Activated naive CD4-positive, alpha-beta T cell treated with anti-CD3 and anti-CD28 coated beads, Interleukin-2, amount 10 ng/mL, durations not matched to agents 7 days and 5 days (primary cell): Measurements from ENCODE around the gene ZNF613.
A peak's percentile ranks its signal among the peaks of the same experiment; 100 is the strongest.
"Not testable (repeated sequence)": the region's sequence is repeated elsewhere in the genome, so short reads cannot be mapped to it uniquely, and the experiment has no call there.

ENCODE experiments used
- CTCF ChIA-PET: fragments of 350-600 bp; sonication (Branson Sonifier 250); formaldehyde crosslinking; loops from one replicate; lab custom pipeline; 2021; ENCODE audit warnings: antibody characterized with exemption; lab: Charles Lee
- DNase-seq: peaks from one replicate; pipeline ENCODE4 v3.0.0-alpha.2; 2020
- H3K27ac Mint-ChIP-seq: one replicate; pipeline ENCODE4 v1.8.0; 2021; ENCODE audit warnings: mild to moderate bottlenecking, moderate library complexity, mixed read lengths
- H3K27me3 Mint-ChIP-seq: one replicate; pipeline ENCODE4 v1.8.0; 2021; ENCODE audit warnings: mild to moderate bottlenecking, mixed read lengths
- H3K36me3 Mint-ChIP-seq: one replicate; pipeline ENCODE4 v1.8.0; 2021; ENCODE audit warnings: mixed read lengths
- H3K4me1 Mint-ChIP-seq: one replicate; pipeline ENCODE4 v1.8.0; 2021; ENCODE audit warnings: mixed read lengths
- H3K4me3 Mint-ChIP-seq: one replicate; pipeline ENCODE4 v1.8.0; 2021; ENCODE audit warnings: mild to moderate bottlenecking, moderate library complexity, mixed read lengths
- H3K9me3 Mint-ChIP-seq: one replicate; pipeline ENCODE4 v1.8.0; 2021; ENCODE audit warnings: mixed read lengths

The ZNF613 gene

DNA sequence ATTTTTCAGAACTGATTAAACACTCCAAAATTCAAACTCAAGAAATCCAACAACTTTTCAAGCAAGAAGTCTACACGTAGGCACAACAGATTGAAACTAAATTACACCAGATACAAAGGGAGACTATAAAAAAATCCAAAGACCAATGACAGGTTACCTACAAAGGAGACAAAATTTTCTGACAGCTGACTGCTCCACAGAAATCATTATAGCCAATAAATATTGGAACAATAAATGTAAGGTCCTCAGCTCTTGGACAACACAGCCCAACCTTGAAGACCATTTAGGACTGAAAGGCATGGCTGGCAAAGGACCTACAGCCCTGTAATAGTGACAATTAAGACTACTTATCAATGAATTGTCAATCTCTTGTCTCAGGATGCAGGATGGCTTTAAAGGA lies 43.4 kb downstream of the ZNF613 start:
- Mint-ChIP-seq H3K4me3 (no peak overlapping the region), H3K27me3 (no peaks in the 10 kb centered on the region), H3K9me3 (peaks cover 70% of the 10 kb centered on the region), H3K4me1 (no peaks in the 10 kb centered on the region), H3K36me3 (peaks cover 87% of the 10 kb centered on the region), H3K27ac (no peak overlapping the region)
- no peak for DNase-seq
- CTCF ChIA-PET: no interaction called here

DNA sequence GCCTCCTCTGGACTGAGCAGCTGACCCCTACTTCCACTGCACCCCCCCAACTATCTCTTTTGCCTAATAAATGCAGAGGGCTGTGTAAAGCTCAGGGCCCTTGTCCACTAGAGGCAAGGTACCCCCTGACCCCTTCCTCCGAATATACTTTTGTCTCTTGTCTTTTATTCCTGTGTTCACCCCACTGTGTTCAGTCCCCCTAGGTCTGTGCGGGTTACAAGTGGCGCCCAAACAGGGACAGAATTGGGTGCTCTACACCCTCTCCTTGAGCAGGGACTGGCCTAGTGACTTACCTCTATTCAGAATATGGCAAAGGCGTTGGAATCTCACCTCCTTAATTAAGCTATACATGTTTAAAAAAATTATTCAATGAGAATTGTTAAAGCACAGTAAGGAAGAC lies 44.4 kb downstream of the ZNF613 start:
- no peak overlapping the region for H3K27ac Mint-ChIP-seq
- H3K9me3 Mint-ChIP-seq: peaks cover 73% of the 10 kb centered on the region
- peaks cover 85% of the 10 kb centered on the region for H3K36me3 Mint-ChIP-seq
- DNase-seq: no peak
- no peaks in the 10 kb centered on the region for H3K4me1 Mint-ChIP-seq
- no peaks in the 10 kb centered on the region for H3K27me3 Mint-ChIP-seq
- H3K4me3 Mint-ChIP-seq: no peak overlapping the region
- CTCF ChIA-PET: no interaction called here

DNA sequence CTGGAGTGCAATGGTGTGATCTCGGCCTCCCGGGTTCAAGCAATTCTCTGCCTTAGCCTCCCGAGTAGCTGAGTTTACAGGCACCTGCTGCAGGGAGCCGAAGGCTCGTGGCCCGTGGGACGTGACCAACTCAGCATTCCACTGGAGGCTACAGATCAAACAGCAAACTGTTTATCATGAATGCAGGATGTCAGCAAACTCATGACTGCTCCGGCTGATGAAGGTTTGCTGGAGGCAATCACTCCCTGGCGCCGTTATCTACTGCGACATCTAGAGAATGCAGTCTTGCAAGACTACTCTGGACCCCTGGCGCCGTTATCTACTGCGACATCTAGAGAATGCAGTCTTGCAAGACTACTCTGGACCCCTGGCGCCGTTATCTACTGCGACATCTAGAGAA lies 48.5 kb downstream of the ZNF613 start:
- peaks cover 84% of the 10 kb centered on the region for H3K9me3 Mint-ChIP-seq
- DNase-seq, H3K4me3 Mint-ChIP-seq, CTCF ChIA-PET, H3K4me1 Mint-ChIP-seq, H3K27me3 Mint-ChIP-seq, H3K27ac Mint-ChIP-seq: not testable (repeated sequence)
- H3K36me3 Mint-ChIP-seq: peaks cover 89% of the 10 kb centered on the region

DNA sequence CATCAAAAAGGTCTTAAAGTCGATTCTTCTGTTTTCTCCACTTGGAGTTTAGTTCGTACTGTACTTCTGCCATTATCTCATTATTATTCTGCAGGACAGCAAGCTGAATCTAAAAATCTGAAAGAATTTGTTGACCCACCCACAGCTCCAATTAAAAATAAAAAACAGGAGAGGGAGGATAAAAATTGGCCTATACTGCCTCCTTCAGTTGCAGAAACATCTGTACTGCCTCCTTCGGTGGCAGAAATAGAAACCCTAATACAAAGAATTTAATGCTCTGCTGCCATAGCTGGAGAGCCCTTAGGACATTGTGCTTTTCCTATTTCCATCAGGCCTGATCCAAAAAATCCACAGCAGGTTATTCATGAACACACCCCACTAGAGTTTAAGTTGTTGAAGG lies 49.6 kb downstream of the ZNF613 start:
- Mint-ChIP-seq H3K4me1 (no peaks in the 10 kb centered on the region), H3K9me3 (peaks cover 82% of the 10 kb centered on the region), H3K27me3 (no peaks in the 10 kb centered on the region), H3K4me3 (no peak overlapping the region), H3K36me3 (peaks cover 88% of the 10 kb centered on the region), H3K27ac (no peak overlapping the region)
- no peak for DNase-seq
- CTCF ChIA-PET: no interaction called here

DNA sequence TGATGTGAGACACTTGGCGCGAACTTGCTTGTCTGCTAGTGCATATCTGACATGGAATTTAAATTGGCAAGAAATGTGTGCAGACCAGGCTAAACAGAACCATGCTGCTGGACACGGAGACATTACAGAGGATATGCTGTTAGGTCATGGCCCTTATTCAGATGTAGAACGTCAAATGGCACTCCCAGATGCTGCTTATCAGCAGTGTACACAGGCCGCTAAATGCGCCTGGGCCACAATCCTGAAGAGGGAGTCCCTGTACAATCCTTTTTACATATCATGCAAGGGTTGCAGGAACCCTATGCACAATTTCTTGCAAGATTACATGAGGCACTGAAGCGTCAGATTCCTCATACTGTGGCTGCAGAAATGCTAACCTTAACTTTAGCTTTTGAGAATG lies 50.1 kb downstream of the ZNF613 start:
- CTCF ChIA-PET: interaction anchor here (0.7 kb wide), 1 partner anchor 120 kb away, joined by 5 read pairs; no protein-coding TSS in a partner anchor
- peaks cover 77% of the 10 kb centered on the region for H3K9me3 Mint-ChIP-seq
- DNase-seq: no peak
- H3K4me1 Mint-ChIP-seq: no peaks in the 10 kb centered on the region
- H3K27me3 Mint-ChIP-seq: no peaks in the 10 kb centered on the region
- H3K27ac Mint-ChIP-seq: no peak overlapping the region
- no peak overlapping the region for H3K4me3 Mint-ChIP-seq
- peaks cover 86% of the 10 kb centered on the region for H3K36me3 Mint-ChIP-seq

DNA sequence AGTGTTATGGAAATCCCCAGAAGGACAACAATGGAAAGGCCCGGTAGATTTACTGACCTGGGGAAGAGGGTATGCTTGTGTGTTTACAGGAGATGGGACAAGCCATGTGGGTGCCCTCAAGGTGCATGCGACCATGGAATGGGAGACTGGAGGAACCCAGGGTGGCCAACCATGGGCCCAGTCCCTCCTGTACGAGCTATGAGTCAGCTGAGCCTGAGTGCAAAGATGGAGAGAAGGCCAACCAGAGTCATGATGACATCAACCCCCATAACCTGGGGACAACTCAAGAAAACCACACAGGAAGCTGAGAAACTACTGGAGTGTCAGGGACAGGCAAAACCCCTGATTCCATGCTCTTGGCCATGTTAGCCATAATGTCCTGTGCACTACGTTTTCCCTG lies 51.6 kb downstream of the ZNF613 start:
- DNase-seq: no peak
- Mint-ChIP-seq H3K4me3 (no peak overlapping the region), H3K27me3 (no peaks in the 10 kb centered on the region), H3K4me1 (no peaks in the 10 kb centered on the region), H3K36me3 (peaks cover 86% of the 10 kb centered on the region), H3K27ac (no peak overlapping the region), H3K9me3 (peaks cover 77% of the 10 kb centered on the region)
- CTCF ChIA-PET: no interaction called here

DNA sequence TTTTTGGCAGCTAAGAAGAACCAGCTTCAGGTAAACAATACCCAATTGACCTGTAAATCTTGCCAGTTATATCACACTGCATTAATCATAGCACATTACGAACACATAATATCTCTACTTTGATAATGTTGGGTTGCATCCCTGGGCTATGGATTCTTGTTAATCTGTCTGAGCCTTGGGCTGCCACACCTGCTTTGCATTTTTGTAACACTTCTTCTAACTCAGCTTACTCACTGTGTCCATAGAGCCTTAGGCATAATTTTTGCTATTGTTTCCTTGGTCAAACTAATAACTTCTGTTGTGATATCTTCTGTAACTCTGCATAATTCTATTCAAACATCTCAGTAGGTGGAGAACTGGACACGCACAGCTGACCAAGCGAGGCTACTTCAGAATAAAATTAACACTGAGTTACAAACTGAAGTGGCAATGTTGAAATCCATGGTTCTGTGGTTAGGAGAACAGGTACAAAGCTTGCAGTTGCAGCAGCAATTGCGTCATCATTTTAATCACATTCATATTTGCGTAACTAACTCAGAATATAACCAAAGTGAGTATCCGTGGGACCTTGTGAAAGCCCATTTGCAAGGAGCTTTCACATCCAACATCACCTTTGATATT lies 53.0 kb downstream of the ZNF613 start:
- H3K9me3 Mint-ChIP-seq: peaks cover 77% of the 10 kb centered on the region
- no peak for DNase-seq
- CTCF ChIA-PET: no interaction called here
- H3K4me1 Mint-ChIP-seq: peaks cover 4% of the 10 kb centered on the region
- peaks cover 79% of the 10 kb centered on the region for H3K36me3 Mint-ChIP-seq
- H3K27ac Mint-ChIP-seq: no peak overlapping the region
- no peaks in the 10 kb centered on the region for H3K27me3 Mint-ChIP-seq
- no peak overlapping the region for H3K4me3 Mint-ChIP-seq

DNA sequence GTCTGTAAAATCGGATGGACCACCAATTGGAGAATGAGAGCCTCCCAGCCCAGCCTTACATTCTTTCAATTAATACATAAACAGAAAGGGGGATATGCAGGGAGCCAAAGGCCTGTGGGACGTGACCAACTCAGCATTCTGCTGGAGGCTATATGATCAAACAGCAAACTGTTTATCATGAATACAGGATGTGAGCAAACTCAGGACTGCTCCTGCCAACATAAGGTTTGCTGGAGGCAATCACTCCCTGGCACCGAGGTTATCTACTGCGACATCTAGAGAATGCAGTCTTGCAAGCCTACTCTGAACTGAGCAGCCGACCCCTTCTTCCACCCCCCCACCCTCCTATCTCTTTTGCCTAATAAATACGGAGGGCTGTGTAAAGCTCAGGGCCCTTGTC lies 53.7 kb downstream of the ZNF613 start:
- Mint-ChIP-seq H3K9me3 (peaks cover 78% of the 10 kb centered on the region), H3K36me3 (peaks cover 79% of the 10 kb centered on the region)
- H3K4me1 Mint-ChIP-seq, H3K27me3 Mint-ChIP-seq, CTCF ChIA-PET, H3K4me3 Mint-ChIP-seq, H3K27ac Mint-ChIP-seq, DNase-seq: not testable (repeated sequence)

DNA sequence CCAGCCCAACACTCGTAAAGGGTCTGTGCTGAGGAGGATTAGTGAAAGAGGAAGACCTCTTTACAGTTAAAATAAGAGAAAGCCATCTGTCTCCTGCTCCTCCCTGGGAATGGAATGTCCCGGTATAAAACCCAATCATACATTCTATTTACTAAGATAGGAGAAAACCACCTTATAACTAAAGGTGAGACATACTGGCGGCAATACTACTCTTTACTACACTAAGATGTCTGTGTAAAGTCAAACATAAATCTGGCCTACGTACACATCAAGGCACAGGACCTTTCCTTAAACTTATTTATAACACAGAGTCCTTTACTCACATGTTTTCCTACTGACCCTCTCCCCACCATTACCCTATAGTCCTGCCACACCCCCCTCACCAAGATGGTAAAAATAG lies 56.1 kb downstream of the ZNF613 start:
- Mint-ChIP-seq H3K27ac (no peak overlapping the region), H3K4me3 (no peak overlapping the region), H3K4me1 (peaks cover 17% of the 10 kb centered on the region), H3K9me3 (peaks cover 68% of the 10 kb centered on the region), H3K27me3 (no peaks in the 10 kb centered on the region), H3K36me3 (peaks cover 77% of the 10 kb centered on the region)
- CTCF ChIA-PET: no interaction called here
- DNase-seq: no peak

DNA sequence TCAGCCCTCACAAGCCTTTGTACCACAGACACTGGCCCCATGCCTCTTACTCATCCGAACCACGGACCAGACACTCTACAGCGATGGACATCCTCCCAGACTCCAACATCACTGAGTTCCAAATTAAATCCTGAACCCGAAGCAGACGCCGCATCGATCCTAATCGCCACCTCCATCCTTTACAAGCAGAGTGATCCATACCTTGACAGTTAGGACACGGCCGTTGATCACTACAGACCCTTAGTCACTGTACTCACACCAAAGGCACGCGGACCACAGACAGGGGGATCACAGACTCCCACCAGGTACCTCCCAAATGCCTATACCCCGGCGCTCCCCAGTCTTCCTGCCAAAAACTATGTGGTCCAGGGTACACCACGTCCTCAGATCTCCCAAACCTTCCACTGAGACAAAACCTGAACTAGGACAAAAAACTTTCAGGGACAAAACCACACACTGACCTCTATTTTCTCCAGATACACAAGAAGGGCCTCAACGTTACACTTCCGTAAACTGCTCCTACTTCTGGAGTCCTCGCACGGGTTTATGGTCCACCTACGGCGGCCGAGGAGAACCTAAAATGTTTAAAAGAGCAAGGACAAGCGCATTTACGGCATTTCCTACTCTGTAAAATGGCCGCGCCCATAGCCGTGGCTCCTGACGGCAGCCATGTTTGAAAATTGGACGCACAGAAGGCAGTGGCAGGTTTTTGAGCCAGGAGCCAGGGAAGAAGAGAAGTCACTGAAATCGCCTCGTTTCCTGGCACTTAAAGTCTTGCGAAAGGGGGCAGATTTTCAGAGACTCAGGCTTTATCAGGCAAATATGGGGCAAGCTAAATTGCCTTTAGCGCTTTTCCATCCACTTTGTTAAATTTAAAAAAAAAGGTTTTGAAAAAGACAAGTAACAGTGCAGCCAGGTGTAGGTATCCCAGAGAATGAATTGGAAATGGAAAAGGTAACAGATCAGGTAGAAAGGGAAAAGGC lies 59.3 kb downstream of the ZNF613 start, which contains the start of gene ZNF350:
ZNF350 (minus strand) TSS at position 532 of the 983 bp plus-strand sequence. CDS start 12,480 bp downstream, outside the sequence.
- DNase-seq: peak; percentile 95
- peak within 1 kb of the TSS; percentile 92 for H3K4me3 Mint-ChIP-seq
- peaks cover 60% of the 10 kb centered on the region for H3K36me3 Mint-ChIP-seq
- no peaks in the 10 kb centered on the region for H3K27me3 Mint-ChIP-seq
- CTCF ChIA-PET: no interaction called here
- peaks cover 59% of the 10 kb centered on the region for H3K9me3 Mint-ChIP-seq
- H3K4me1 Mint-ChIP-seq: peaks cover 17% of the 10 kb centered on the region
- peak within 1 kb of the TSS; percentile 91 for H3K27ac Mint-ChIP-seq

DNA sequence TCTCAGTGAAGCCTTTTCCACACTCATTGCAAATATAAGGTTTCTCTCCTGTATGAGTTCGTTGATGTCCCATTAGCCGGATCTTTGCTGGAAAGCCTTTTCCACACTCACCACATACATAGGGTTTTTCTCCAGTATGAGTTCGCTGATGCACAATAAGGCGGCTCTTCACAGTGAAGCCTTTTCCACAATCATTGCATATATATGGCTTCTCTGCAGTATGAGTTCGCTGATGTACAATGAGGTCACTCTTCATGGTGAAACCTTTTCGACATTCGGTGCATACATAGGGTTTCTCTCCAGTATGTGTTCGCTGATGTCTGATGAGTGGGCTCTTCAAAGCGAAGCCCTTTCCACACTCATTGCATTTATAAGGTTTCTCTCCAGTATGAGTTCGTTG lies 66.2 kb downstream of the ZNF613 start:
- Mint-ChIP-seq H3K27ac (no peak overlapping the region), H3K4me3 (no peak overlapping the region), H3K9me3 (peaks cover 72% of the 10 kb centered on the region), H3K36me3 (peaks cover 66% of the 10 kb centered on the region), H3K4me1 (no peaks in the 10 kb centered on the region), H3K27me3 (no peaks in the 10 kb centered on the region)
- CTCF ChIA-PET: no interaction called here
- DNase-seq: no peak

DNA sequence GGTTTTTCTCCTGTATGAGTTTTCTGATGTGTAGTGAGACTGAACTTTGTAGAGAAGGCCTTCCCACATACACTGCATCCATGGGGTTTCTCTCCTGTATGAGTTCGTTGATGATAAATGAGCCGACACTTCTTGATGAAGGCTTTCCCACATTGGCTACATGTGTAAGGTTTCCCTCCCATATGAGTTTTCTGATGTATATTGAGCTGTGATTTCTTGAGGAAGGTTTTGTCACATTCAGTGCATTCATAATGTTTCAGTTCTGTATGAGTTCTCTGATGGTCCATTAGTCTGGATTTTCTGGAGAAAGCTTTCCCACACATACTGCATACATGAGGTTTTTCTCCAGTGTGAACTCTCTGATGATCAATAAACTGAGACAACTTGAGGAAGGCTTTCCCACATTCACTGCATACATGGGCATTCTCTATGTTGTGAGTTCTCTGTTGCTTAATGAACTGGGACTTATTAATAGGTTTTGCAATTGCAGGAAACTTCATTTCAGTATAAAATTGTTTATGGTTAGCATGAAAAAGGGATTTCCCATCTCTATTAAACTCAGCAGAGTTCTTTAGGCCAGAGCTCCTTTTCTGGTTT lies 66.9 kb downstream of the ZNF613 start:
- Mint-ChIP-seq H3K4me3 (no peak overlapping the region), H3K36me3 (peaks cover 67% of the 10 kb centered on the region), H3K4me1 (no peaks in the 10 kb centered on the region), H3K9me3 (peaks cover 69% of the 10 kb centered on the region), H3K27me3 (no peaks in the 10 kb centered on the region), H3K27ac (no peak overlapping the region)
- CTCF ChIA-PET: no interaction called here
- DNase-seq: no peak
